SK-N-SH (cell line): ENCODE data around the gene MYCBP. TPM values are rescaled to one million over a fixed set of nuclear protein-coding genes. Genes with fewer than 3 reads are reported as not detected.

ENCODE experiments used
- CTCF ChIA-PET: fragments of 300-600, 350-600 bp; formaldehyde crosslinking; extraction: SDS; loops from one replicate; lab custom pipeline; 2021; lab: Yijun Ruan, JAX
- POLR2A ChIA-PET: fragments of 350-600 bp; sonication (Branson Sonifier 250); formaldehyde crosslinking; extraction: SDS; loops from one replicate; lab custom pipeline; 2020; ENCODE audit warnings: antibody characterized with exemption, inconsistent platforms; lab: Yijun Ruan, JAX
- DNase-seq: peaks from one replicate; pipeline ENCODE4 v3.0.0; 2012
- H2AFZ ChIP-seq: fragments of 200-600 bp; sonication (generic); 2 replicates; pipeline ENCODE4 v1.8.1; 2016; ENCODE audit warnings: antibody characterized with exemption, mild to moderate bottlenecking, low read depth
- H3F3A ChIP-seq: fragments of 200-600 bp; sonication (generic); replicated peaks from 2 replicates; pipeline ENCODE3; 2016; ENCODE audit warnings: antibody characterized with exemption, mild to moderate bottlenecking; ENCODE audit not compliant: insufficient read depth
- H3K27ac ChIP-seq, 2 experiments: fragments of 200-500 bp in 1 of 2; fragments of 200-600 bp in 1 of 2; sonication (Bioruptor generic) in 1 of 2; sonication (generic), shearing (Covaris generic) in 1 of 2; 2 replicates each; pipeline versions ENCODE4 v1.5.1 to v1.6.1; 2014 to 2016; ENCODE audit warnings: low read depth in 2 of 2, inconsistent platforms in 1 of 2, low read length in 1 of 2, mild to moderate bottlenecking in 1 of 2, mixed read lengths in 1 of 2
- H3K27me3 ChIP-seq: fragments of 200-600 bp; sonication (generic), shearing (Covaris generic); 2 replicates; pipeline ENCODE4 v1.6.1; 2016; ENCODE audit warnings: mixed run types; ENCODE audit not compliant: insufficient read depth
- H3K36me3 ChIP-seq, 2 experiments: fragments of 200-500 bp in 1 of 2; fragments of 200-600 bp in 1 of 2; sonication (Bioruptor generic) in 1 of 2; sonication (generic) in 1 of 2; replicated peaks in 1 of 2; 2 replicates each; pipeline versions ENCODE3 to v1.5.1; 2014 to 2016; ENCODE audit warnings: low read length in 1 of 2, mild to moderate bottlenecking in 1 of 2; ENCODE audit not compliant: insufficient read depth in 2 of 2, control insufficient read depth in 1 of 2
- H3K4me1 ChIP-seq, 2 experiments: fragments of 200-500 bp in 1 of 2; fragments of 200-600 bp in 1 of 2; sonication (Bioruptor generic) in 1 of 2; sonication (generic), shearing (Covaris generic) in 1 of 2; 2 replicates each; pipeline versions ENCODE4 v1.5.1 to v1.6.1; 2014 to 2016; ENCODE audit warnings: low read depth in 1 of 2, low read length in 1 of 2, mixed run types in 1 of 2; ENCODE audit not compliant: insufficient read depth in 2 of 2, control insufficient read depth in 1 of 2
- H3K4me2 ChIP-seq: fragments of 200-600 bp; sonication (generic), shearing (Covaris generic); 2 replicates; pipeline ENCODE4 v1.6.1; 2017; ENCODE audit warnings: mixed run types
- H3K4me3 ChIP-seq, 2 experiments: fragments of 200-500 bp in 1 of 2; fragments of 200-600 bp in 1 of 2; sonication (Bioruptor generic) in 1 of 2; sonication (generic), shearing (Covaris generic) in 1 of 2; 2 replicates each; pipeline versions ENCODE4 v1.5.1 to v1.8.1; 2014 to 2016; ENCODE audit warnings: low read depth in 2 of 2, inconsistent platforms in 1 of 2, low read length in 1 of 2, mild to moderate bottlenecking in 1 of 2, mixed read lengths in 1 of 2, moderate library complexity in 1 of 2
- H3K79me2 ChIP-seq: fragments of 200-600 bp; sonication (generic); 2 replicates; pipeline ENCODE4 v1.8.1; 2017; ENCODE audit warnings: mild to moderate bottlenecking; ENCODE audit not compliant: insufficient read depth
- H3K9ac ChIP-seq: fragments of 200-600 bp; sonication (generic); 2 replicates; pipeline ENCODE4 v1.6.1; 2017; ENCODE audit warnings: mixed run types
- H3K9me2 ChIP-seq: fragments of 200-600 bp; sonication (generic); 2 replicates; pipeline ENCODE4 v1.6.1; 2017; ENCODE audit warnings: mixed run types
- H3K9me3 ChIP-seq: fragments of 200-600 bp; sonication (generic); 2 replicates; pipeline ENCODE4 v1.6.1; 2017; ENCODE audit warnings: mixed run types, mild to moderate bottlenecking, moderate library complexity
- H4K20me1 ChIP-seq: fragments of 200-600 bp; sonication (generic); 2 replicates; pipeline ENCODE4 v1.6.1; 2017; ENCODE audit warnings: mild to moderate bottlenecking, mixed run types; ENCODE audit not compliant: insufficient read depth
- CHD2 ChIP-seq: fragments of 150-350 bp; IDR thresholded peaks from 2 replicates; pipeline ENCODE4 v1.6.1; 2018; ENCODE audit warnings: low read length; ENCODE audit not compliant: partially characterized antibody
- ELF1 ChIP-seq: IDR thresholded peaks from 2 replicates; pipeline ENCODE4 v1.4.0; 2012
- EP300 ChIP-seq, 2 experiments: IDR thresholded peaks; 2 replicates each; pipeline versions ENCODE4 v1.4.0 to v1.6.1; 2012; ENCODE audit warnings: borderline replicate concordance in 1 of 2, low read depth in 1 of 2, low read length in 1 of 2
- FOXJ3 ChIP-seq: sonication (generic); formaldehyde crosslinking; IDR thresholded peaks from 2 replicates; pipeline ENCODE4 v1.5.1; 2020; ENCODE audit warnings: mild to moderate bottlenecking, missing genetic modification reagents
- FOXM1 ChIP-seq: IDR thresholded peaks from 2 replicates; pipeline ENCODE4 v1.4.0; 2012; ENCODE audit warnings: low read depth, mild to moderate bottlenecking
- JUND ChIP-seq: IDR thresholded peaks from 2 replicates; pipeline ENCODE4 v1.4.0; 2012
- MXI1 ChIP-seq: IDR thresholded peaks from 2 replicates; pipeline ENCODE4 v1.6.1; 2012; ENCODE audit warnings: mild to moderate bottlenecking, low read depth, low read length, improper control_type of control experiment
- NFIC ChIP-seq: IDR thresholded peaks from 2 replicates; pipeline ENCODE4 v1.4.0; 2012; ENCODE audit warnings: borderline replicate concordance
- RAD21 ChIP-seq: IDR thresholded peaks from 2 replicates; pipeline ENCODE4 v1.6.1; 2012; ENCODE audit warnings: mild to moderate bottlenecking, low read length
- TEAD4 ChIP-seq: IDR thresholded peaks from 2 replicates; pipeline ENCODE4 v1.4.0; 2012; ENCODE audit warnings: mild to moderate bottlenecking, borderline replicate concordance; ENCODE audit not compliant: insufficient read depth
- YY1 ChIP-seq: IDR thresholded peaks from 2 replicates; pipeline ENCODE4 v1.4.0; 2012; ENCODE audit warnings: low read depth, mild to moderate bottlenecking
- WGBS: methylation state at CpG from one replicate; pipeline ENCODE4 v1.1.6; 2017; ENCODE audit warnings: low lambda C conversion rate; 5-methylcytosine and 5-hydroxymethylcytosine counted together
- polyA plus RNA-seq, 3 experiments: library from polyadenylated mRNA; depleted of rRNA; stranded (reverse); fragments of >200 nt; gene quantifications; 2 replicates each; pipeline ENCODE4 v1.2.3, GENCODE V29; 2012
- TF ChIP-seq, protein P1 (sequence below): IDR thresholded peaks from 2 replicates; pipeline ENCODE4 v1.6.1; 2012; ENCODE audit warnings: mild to moderate bottlenecking, low read depth, low read length, moderate library complexity
- TF ChIP-seq, protein P2 (sequence below): fragments of 150-350 bp; IDR thresholded peaks from 2 replicates; pipeline ENCODE4 v1.6.1; 2017; ENCODE audit warnings: antibody characterized with exemption, low read length, low read depth, borderline replicate concordance

The MYCBP gene
- polyA plus RNA-seq, 1 of the 3 experiments (the other 2 are of a cell fraction), result 16.0 TPM

DNA sequence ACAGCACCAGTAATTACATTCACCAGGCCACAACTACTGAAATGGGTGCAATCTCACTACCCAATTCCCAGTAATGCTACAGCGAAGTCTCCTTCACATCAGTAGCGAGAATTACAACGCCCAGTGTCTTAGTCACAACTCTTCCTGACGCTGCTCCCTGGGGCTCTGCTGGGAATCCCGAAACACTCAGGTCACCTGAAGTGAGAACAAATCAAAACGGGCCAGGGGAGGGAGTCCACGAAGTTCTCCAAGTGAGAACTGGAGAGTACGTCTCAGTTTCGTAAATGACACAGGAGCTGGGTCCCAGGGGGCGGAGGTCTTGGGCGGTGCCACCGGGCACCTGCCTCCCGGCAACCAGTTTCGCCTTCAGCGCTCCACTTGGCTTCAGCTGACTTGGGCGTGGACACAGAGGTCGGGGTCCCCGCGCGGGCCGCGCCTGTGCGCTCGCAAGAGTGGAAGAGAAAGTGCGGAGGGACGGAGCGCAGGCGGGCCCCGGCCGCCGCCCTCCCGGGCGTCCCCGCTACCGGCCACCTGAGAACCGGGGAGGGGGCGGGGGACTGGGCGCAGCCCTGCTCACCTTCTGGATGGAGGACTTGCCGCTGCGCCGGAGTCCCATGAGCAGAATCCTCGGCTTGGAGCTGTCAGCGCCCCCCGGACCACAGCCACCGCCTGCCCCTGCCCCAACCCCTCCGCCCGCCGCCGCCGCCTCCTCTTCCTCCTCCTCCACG is 14.2 kb downstream of the MYCBP start:
- no peaks in the 10 kb centered on the region for H3K9me3 ChIP-seq
- no peak for TF ChIP-seq JUND
- TF ChIP-seq ELF1, result no peak
- no peak for TF ChIP-seq RAD21
- TF ChIP-seq CHD2, result no peak
- TF ChIP-seq TEAD4, result no peak
- TF ChIP-seq EP300 (IDR thresholded peaks at IDR 0.05; ENCODE audit: borderline replicate concordance in 1 of 2, low read depth in 1 of 2, low read length in 1 of 2), result no peak
- TF ChIP-seq NFIC, result no peak
- no peak for TF ChIP-seq MXI1
- TF ChIP-seq FOXM1, result no peak
- TF ChIP-seq, protein P1, sequence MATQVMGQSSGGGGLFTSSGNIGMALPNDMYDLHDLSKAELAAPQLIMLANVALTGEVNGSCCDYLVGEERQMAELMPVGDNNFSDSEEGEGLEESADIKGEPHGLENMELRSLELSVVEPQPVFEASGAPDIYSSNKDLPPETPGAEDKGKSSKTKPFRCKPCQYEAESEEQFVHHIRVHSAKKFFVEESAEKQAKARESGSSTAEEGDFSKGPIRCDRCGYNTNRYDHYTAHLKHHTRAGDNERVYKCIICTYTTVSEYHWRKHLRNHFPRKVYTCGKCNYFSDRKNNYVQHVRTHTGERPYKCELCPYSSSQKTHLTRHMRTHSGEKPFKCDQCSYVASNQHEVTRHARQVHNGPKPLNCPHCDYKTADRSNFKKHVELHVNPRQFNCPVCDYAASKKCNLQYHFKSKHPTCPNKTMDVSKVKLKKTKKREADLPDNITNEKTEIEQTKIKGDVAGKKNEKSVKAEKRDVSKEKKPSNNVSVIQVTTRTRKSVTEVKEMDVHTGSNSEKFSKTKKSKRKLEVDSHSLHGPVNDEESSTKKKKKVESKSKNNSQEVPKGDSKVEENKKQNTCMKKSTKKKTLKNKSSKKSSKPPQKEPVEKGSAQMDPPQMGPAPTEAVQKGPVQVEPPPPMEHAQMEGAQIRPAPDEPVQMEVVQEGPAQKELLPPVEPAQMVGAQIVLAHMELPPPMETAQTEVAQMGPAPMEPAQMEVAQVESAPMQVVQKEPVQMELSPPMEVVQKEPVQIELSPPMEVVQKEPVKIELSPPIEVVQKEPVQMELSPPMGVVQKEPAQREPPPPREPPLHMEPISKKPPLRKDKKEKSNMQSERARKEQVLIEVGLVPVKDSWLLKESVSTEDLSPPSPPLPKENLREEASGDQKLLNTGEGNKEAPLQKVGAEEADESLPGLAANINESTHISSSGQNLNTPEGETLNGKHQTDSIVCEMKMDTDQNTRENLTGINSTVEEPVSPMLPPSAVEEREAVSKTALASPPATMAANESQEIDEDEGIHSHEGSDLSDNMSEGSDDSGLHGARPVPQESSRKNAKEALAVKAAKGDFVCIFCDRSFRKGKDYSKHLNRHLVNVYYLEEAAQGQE, result no peak
- TF ChIP-seq, protein P2, sequence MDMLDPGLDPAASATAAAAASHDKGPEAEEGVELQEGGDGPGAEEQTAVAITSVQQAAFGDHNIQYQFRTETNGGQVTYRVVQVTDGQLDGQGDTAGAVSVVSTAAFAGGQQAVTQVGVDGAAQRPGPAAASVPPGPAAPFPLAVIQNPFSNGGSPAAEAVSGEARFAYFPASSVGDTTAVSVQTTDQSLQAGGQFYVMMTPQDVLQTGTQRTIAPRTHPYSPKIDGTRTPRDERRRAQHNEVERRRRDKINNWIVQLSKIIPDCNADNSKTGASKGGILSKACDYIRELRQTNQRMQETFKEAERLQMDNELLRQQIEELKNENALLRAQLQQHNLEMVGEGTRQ, result no peak
- no peak for TF ChIP-seq YY1
- no peak for TF ChIP-seq FOXJ3 (CRISPR knock-in tag)
- TF ChIP-seq, all 33 proteins: peak for 0
- no peaks in the 10 kb centered on the region for H3F3A ChIP-seq
- H3K4me2 ChIP-seq, result peak overlapping the region; percentile 85
- ChIA-PET CTCF (interaction anchor here (0.8 kb wide), 1 partner anchor 12 kb away, joined by 3 read pairs; no protein-coding TSS in a partner anchor), POLR2A (interaction anchor here (1.0 kb wide), 1 partner anchor 167 kb away, joined by 3 read pairs; the partner anchor contains the start of gene NDUFS5)
- H3K36me3 ChIP-seq, result peaks cover 33 to 34% of the 10 kb centered on the region in 2 experiments
- peak overlapping the region; percentile 95 to 100 for H3K4me3 ChIP-seq
- no peaks in the 10 kb centered on the region for H3K27me3 ChIP-seq
- peak overlapping the region; percentile 71 for H3K9ac ChIP-seq
- no peaks in the 10 kb centered on the region; the same call in 1 of the 2 replicates for H4K20me1 ChIP-seq
- peaks cover 61% of the 10 kb centered on the region for H3K79me2 ChIP-seq
- peak; percentile 62 for DNase-seq
- 6% methylated on average over 7 of the region's 51 CpGs for WGBS
- H3K4me1 ChIP-seq, result peaks cover 7 to 13% of the 10 kb centered on the region in 2 experiments; a peak in 3 of 4 replicates
- peak overlapping the region; percentile 37 to 64; a peak in 3 of 4 replicates for H3K27ac ChIP-seq
- H2AFZ ChIP-seq, result peak overlapping the region; percentile 75; the same call in 1 of the 2 replicates
- H3K9me2 ChIP-seq, result no peaks in the 10 kb centered on the region
